SK-N-SH (cell line): Measurements from ENCODE around the gene MAGEA3.

Experiments
- CHD2 ChIP-seq: fragments of 150-350 bp; IDR thresholded peaks from 2 replicates; pipeline ENCODE4 v1.6.1; 2018; ENCODE audit warnings: low read length; ENCODE audit not compliant: partially characterized antibody
- CTCF ChIP-seq: fragments of 200-600 bp; sonication (generic); IDR thresholded peaks from 2 replicates; pipeline ENCODE4 v1.6.1; 2017; ENCODE audit warnings: antibody characterized with exemption, mild to moderate bottlenecking, moderate library complexity
- EP300 ChIP-seq, 2 experiments: IDR thresholded peaks; 2 replicates each; pipeline versions ENCODE4 v1.4.0 to v1.6.1; 2012; ENCODE audit warnings: borderline replicate concordance in 1 of 2, low read depth in 1 of 2, low read length in 1 of 2
- EZH2phosphoT487 ChIP-seq: fragments of 200-600 bp; sonication (generic); IDR thresholded peaks from 2 replicates; pipeline ENCODE4 v1.6.1; 2017; ENCODE audit warnings: low read depth, mixed run types, mild to moderate bottlenecking, antibody characterized with exemption, moderate library complexity, borderline replicate concordance
- POLR2AphosphoS5 ChIP-seq: IDR thresholded peaks from 2 replicates; pipeline ENCODE4 v1.6.1; 2012; ENCODE audit warnings: low read depth, low read length
- REST ChIP-seq: IDR thresholded peaks from 2 replicates; pipeline ENCODE4 v1.6.1; 2012; ENCODE audit warnings: mild to moderate bottlenecking, low read depth, low read length, moderate library complexity
- SIN3A ChIP-seq: IDR thresholded peaks from 2 replicates; pipeline ENCODE4 v1.6.1; 2012; ENCODE audit warnings: low read depth, mild to moderate bottlenecking, low read length, moderate library complexity, borderline replicate concordance
- YY1 ChIP-seq: IDR thresholded peaks from 2 replicates; pipeline ENCODE4 v1.4.0; 2012; ENCODE audit warnings: low read depth, mild to moderate bottlenecking
- TF ChIP-seq, protein P1 (sequence below): IDR thresholded peaks from 2 replicates; pipeline ENCODE4 v1.4.0; 2012; ENCODE audit warnings: low read depth
- TF ChIP-seq, protein P2 (sequence below): IDR thresholded peaks from 2 replicates; pipeline ENCODE4 v1.4.0; 2012; ENCODE audit warnings: low read depth, borderline replicate concordance

GRCh38 chrX:152735101-152735500 is 36.5 kb downstream of the MAGEA3 start:
- TF ChIP-seq EP300 (IDR thresholded peaks at IDR 0.05; ENCODE audit: borderline replicate concordance in 1 of 2, low read depth in 1 of 2, low read length in 1 of 2) = no peak
- TF ChIP-seq SIN3A = no peak
- no peak for TF ChIP-seq EZH2phosphoT487
- no peak for TF ChIP-seq POLR2AphosphoS5
- TF ChIP-seq CTCF = no peak
- no peak for TF ChIP-seq YY1
- TF ChIP-seq, protein P1, sequence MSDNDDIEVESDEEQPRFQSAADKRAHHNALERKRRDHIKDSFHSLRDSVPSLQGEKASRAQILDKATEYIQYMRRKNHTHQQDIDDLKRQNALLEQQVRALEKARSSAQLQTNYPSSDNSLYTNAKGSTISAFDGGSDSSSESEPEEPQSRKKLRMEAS = no peak
- TF ChIP-seq CHD2 = no peak
- no peak for TF ChIP-seq REST
- TF ChIP-seq, protein P2, sequence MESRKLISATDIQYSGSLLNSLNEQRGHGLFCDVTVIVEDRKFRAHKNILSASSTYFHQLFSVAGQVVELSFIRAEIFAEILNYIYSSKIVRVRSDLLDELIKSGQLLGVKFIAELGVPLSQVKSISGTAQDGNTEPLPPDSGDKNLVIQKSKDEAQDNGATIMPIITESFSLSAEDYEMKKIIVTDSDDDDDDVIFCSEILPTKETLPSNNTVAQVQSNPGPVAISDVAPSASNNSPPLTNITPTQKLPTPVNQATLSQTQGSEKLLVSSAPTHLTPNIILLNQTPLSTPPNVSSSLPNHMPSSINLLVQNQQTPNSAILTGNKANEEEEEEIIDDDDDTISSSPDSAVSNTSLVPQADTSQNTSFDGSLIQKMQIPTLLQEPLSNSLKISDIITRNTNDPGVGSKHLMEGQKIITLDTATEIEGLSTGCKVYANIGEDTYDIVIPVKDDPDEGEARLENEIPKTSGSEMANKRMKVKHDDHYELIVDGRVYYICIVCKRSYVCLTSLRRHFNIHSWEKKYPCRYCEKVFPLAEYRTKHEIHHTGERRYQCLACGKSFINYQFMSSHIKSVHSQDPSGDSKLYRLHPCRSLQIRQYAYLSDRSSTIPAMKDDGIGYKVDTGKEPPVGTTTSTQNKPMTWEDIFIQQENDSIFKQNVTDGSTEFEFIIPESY = no peak
